ENCODE measurements around the gene DIPK1A. TPM values are rescaled to one million over a fixed set of nuclear protein-coding genes. Genes with fewer than 3 reads are reported as not detected.

The DIPK1A gene
- total and polyA plus RNA-seq, 2 donors (not counting 1 experiment from before 2014, with no cell fraction given): 19.7 to 85.7 TPM

- Histone ChIP-seq H3K4me2 (ENCODE audit: extremely low read depth, insufficient read depth, low read length) (peak overlapping the region; percentile 92), H3K4me1 (ENCODE audit: control insufficient read depth, extremely low read depth, insufficient read depth, low read length) (no peaks in the 10 kb centered on the region), H3K9me3 (ENCODE audit: control insufficient read depth, insufficient read depth, low read depth, low read length) (no peaks in the 10 kb centered on the region), H3K4me3 (replicated peaks in 1 of 4; ENCODE audit: control extremely low read depth in 1 of 4, insufficient read depth in 1 of 4, low read depth in 3 of 4, low read length in 4 of 4) (no peak overlapping the region), H2AFZ (ENCODE audit: low read length) (no peak overlapping the region), H3K27me3 (ENCODE audit: control insufficient read depth, insufficient read depth, low read length) (no peaks in the 10 kb centered on the region), H3K9ac (ENCODE audit: insufficient read depth, low read length) (no peak overlapping the region), H3K27ac (ENCODE audit: insufficient read depth, low read length) (no peak overlapping the region), H3K79me2 (ENCODE audit: control insufficient read depth, insufficient read depth, low read length) (no peaks in the 10 kb centered on the region), H4K20me1 (ENCODE audit: control insufficient read depth, extremely low read depth, insufficient read depth, low read length) (no peaks in the 10 kb centered on the region), H3K36me3 (ENCODE audit: control insufficient read depth, insufficient read depth, low read length) (no peaks in the 10 kb centered on the region)
- TF ChIP-seq EZH2 (IDR thresholded peaks at IDR 0.05; ENCODE audit: low read length, missing control alignments) (no peak), CTCF (conservative IDR thresholded peaks at IDR 0.05 in 1 of 2, IDR thresholded peaks at IDR 0.05 in 1 of 2; ENCODE audit: low read depth in 1 of 2, low read length in 2 of 2) (no peak)
- peak; percentile 15 to 47 for DNase-seq (ENCODE audit: low read depth in 2 of 2)
Observed at GRCh38 chr1:92877792-92878191, 83.5 kb downstream of the DIPK1A start.

- H4K20me1 ChIP-seq (ENCODE audit: control insufficient read depth, extremely low read depth, insufficient read depth, low read length): no peaks in the 10 kb centered on the region
- H2AFZ ChIP-seq (ENCODE audit: low read length): no peak overlapping the region
- no peak overlapping the region for H3K9ac ChIP-seq (ENCODE audit: insufficient read depth, low read length)
- H3K4me2 ChIP-seq (ENCODE audit: extremely low read depth, insufficient read depth, low read length): peak overlapping the region; percentile 92
- no peak for DNase-seq (ENCODE audit: low read depth in 2 of 2)
- H3K36me3 ChIP-seq (ENCODE audit: control insufficient read depth, insufficient read depth, low read length): no peaks in the 10 kb centered on the region
- H3K79me2 ChIP-seq (ENCODE audit: control insufficient read depth, insufficient read depth, low read length): no peaks in the 10 kb centered on the region
- H3K4me3 ChIP-seq (replicated peaks in 1 of 4; ENCODE audit: control extremely low read depth in 1 of 4, insufficient read depth in 1 of 4, low read depth in 3 of 4, low read length in 4 of 4): peak overlapping the region in 3 of 4 experiments; percentile 16 to 39 (median 28)
- no peaks in the 10 kb centered on the region for H3K27me3 ChIP-seq (ENCODE audit: control insufficient read depth, insufficient read depth, low read length)
- no peaks in the 10 kb centered on the region for H3K4me1 ChIP-seq (ENCODE audit: control insufficient read depth, extremely low read depth, insufficient read depth, low read length)
- TF ChIP-seq CTCF (conservative IDR thresholded peaks at IDR 0.05 in 1 of 2, IDR thresholded peaks at IDR 0.05 in 1 of 2; ENCODE audit: low read depth in 1 of 2, low read length in 2 of 2) (no peak), EZH2 (IDR thresholded peaks at IDR 0.05; ENCODE audit: low read length, missing control alignments) (no peak)
- H3K9me3 ChIP-seq (ENCODE audit: control insufficient read depth, insufficient read depth, low read depth, low read length): no peaks in the 10 kb centered on the region
- no peak overlapping the region for H3K27ac ChIP-seq (ENCODE audit: insufficient read depth, low read length)
Observed at GRCh38 chr1:92877081-92877711, 84.1 kb downstream of the DIPK1A start.

GRCh38 chr1:92876351-92876750 lies 84.9 kb downstream of the DIPK1A start:
- Histone ChIP-seq H3K27me3 (ENCODE audit: control insufficient read depth, insufficient read depth, low read length) (no peaks in the 10 kb centered on the region), H3K36me3 (ENCODE audit: control insufficient read depth, insufficient read depth, low read length) (no peaks in the 10 kb centered on the region), H3K27ac (ENCODE audit: insufficient read depth, low read length) (no peak overlapping the region), H3K4me1 (ENCODE audit: control insufficient read depth, extremely low read depth, insufficient read depth, low read length) (no peaks in the 10 kb centered on the region), H3K79me2 (ENCODE audit: control insufficient read depth, insufficient read depth, low read length) (no peaks in the 10 kb centered on the region), H3K9ac (ENCODE audit: insufficient read depth, low read length) (no peak overlapping the region), H3K4me2 (ENCODE audit: extremely low read depth, insufficient read depth, low read length) (no peak overlapping the region), H2AFZ (ENCODE audit: low read length) (no peak overlapping the region), H3K9me3 (ENCODE audit: control insufficient read depth, insufficient read depth, low read depth, low read length) (no peaks in the 10 kb centered on the region), H3K4me3 (replicated peaks in 1 of 4; ENCODE audit: control extremely low read depth in 1 of 4, insufficient read depth in 1 of 4, low read depth in 3 of 4, low read length in 4 of 4) (no peak overlapping the region), H4K20me1 (ENCODE audit: control insufficient read depth, extremely low read depth, insufficient read depth, low read length) (no peaks in the 10 kb centered on the region)
- DNase-seq (ENCODE audit: low read depth in 2 of 2): no peak
- no peak for TF ChIP-seq EZH2 (IDR thresholded peaks at IDR 0.05; ENCODE audit: low read length, missing control alignments)
- no peak for TF ChIP-seq CTCF (conservative IDR thresholded peaks at IDR 0.05 in 1 of 2, IDR thresholded peaks at IDR 0.05 in 1 of 2; ENCODE audit: low read depth in 1 of 2, low read length in 2 of 2)

All from fibroblast of lung (primary cell).